ENCODE results near the gene ADGRV1.

DNA sequence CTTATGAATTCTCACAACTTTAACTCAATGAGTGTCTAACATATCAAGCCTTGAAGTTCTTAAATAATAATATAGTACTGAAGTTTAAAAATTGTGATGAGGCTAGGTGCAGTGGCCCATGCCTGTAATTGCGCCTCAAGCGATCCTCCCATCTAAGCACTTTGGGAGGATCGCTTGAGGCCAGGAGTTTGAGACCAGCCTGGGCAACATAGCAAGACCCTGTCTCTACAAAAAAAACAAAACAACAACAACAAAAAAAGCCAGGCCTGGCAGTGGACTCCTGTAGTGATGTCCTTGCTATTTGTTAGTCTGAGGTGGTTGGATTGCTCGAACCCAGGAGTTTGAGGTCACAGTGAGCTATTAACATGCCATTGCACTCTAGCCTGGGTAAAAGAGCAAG, 98.4 kb downstream of the ADGRV1 start:
- TF ChIP-seq FOXP2 (optimal IDR thresholded peaks at IDR 0.05; ENCODE audit: borderline replicate concordance, extremely low read depth, extremely low read length, insufficient read depth) (no peak), POLR2AphosphoS5 (IDR thresholded peaks at IDR 0.05; ENCODE audit: low read depth, low read length) (no peak), SIN3A (IDR thresholded peaks at IDR 0.05; ENCODE audit: borderline replicate concordance, insufficient read depth, low read length) (no peak)

All from PFSK-1 (cell line).